Stimulated activated CD8-positive, alpha-beta memory T cell treated with anti-CD3 and anti-CD28 coated beads, Interleukin-12 subunit alpha, Interleukin-12 subunit beta, amount 100 ng/mL, for 24 hours (primary cell): ENCODE results near the gene STAT5B.
"Not testable (repeated sequence)": the region's sequence is repeated elsewhere in the genome, so short reads cannot be mapped to it uniquely, and the experiment has no call there.

ENCODE experiments used
- DNase-seq: peaks from one replicate; pipeline ENCODE4 v3.0.0-alpha.2; 2020; ENCODE audit errors: extremely low read depth

Gene STAT5B

GRCh38 chr17:42233994-42234393, 42.2 kb downstream of the STAT5B start:
- no peak for DNase-seq

DNA sequence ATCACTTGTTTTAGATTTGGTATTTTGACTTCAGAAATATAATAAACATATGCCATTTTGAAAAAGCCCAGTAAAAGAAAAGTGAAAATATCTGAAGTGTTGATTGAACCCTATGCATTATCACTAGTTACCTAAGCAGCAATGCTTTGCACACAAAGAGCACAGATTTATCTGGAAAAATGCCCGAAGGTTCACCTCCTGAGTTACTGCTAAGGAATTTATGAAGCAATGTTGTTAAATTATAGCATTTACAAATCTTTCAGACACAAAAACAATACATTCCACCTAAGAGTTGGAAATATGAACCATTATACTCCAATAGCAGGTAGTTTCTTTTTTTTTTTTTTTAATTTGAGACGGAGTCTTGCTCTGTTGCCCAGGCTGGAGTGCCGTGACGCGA, 43.0 kb downstream of the STAT5B start:
- no peak for DNase-seq

DNA sequence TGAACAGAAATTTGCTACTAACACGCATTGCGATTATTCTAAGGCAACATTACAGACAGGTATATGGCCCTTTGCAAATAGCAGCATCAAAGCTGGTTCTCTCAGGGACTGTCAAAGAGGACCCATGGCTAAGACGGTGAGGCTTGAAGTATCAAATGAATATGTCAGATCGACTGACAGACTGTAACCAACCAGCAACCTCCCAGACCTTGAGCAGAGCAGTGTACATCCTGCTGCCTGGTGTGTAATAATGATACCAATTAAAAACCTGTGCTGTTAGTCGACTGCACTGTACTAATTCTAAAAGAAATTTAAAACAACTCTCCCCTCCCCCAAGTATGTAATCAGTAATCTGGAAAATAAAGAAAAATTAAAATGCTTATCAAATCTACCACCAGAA, 46.0 kb downstream of the STAT5B start:
- no peak for DNase-seq

GRCh38 chr17:42227849-42228700, 48.1 kb downstream of the STAT5B start:
- no peak for DNase-seq

DNA sequence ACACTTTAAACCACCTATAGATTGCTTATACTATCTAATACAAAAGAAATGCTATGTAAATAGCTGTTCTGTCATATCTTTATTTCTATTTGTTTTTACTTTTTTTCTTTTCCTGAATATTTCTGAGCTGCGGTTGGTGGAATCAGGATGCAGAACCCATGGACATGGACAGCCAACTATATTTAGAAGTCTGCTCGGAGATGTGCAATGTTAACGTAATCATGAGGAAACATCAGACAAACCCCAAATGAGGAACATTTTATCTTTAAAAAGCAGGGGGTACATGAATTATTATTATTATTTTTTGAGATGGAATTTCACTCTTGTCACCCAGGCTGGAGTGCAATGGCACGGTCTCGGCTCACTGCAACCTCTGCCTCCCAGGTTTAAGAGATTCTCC, 50.5 kb downstream of the STAT5B start:
- DNase-seq, result no peak

DNA sequence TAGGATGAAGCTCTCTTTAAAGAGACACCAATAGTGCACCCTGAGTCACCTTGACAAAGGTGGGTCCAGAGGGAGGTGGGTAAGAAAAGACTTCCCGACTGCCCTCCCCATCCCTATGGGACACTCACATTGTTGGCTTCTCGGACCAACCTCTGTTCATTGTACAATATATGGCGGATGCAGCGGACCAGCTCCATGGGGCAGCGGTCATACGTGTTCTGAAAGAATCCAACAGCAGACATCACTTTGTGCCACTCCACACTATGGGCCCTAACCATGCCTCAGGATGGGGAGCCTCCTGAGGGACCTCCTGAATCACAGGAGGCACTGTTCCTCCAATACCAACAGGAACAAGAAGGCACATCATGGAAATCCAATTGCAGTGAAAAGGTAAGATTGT, 51.5 kb downstream of the STAT5B start:
- no peak for DNase-seq

- DNase-seq, result no peak
Measured at GRCh38 chr17:42221886-42222745, 54.1 kb downstream of the STAT5B start.

- not testable (repeated sequence) for DNase-seq
Measured at GRCh38 chr17:42219280-42219679, 56.9 kb downstream of the STAT5B start.

- no peak for DNase-seq
Measured at GRCh38 chr17:42214156-42214555, 62.0 kb downstream of the STAT5B start.

GRCh38 chr17:42212382-42212781, 63.8 kb downstream of the STAT5B start:
- DNase-seq, result no peak

DNA sequence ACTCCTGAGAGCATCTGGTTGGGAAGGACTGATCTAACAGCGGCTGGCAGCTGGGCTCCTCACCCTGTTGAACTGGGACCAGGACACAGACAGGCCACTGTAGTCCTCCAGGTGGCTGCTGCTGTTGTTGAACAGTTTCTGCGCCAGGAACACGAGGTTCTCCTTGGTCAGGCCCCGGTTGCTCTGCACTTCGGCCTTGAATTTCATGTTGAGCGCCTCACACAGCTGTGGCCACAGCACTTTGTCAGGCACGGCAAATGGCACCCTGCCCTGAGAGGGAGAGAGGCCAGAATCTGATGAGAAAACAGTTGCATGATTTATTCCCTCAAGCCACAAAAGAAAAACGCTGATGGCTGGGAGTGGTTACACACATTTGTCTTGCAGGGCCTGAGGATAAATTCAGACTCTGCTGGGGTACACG, 64.3 kb downstream of the STAT5B start:
- DNase-seq, result not testable (repeated sequence)

DNA sequence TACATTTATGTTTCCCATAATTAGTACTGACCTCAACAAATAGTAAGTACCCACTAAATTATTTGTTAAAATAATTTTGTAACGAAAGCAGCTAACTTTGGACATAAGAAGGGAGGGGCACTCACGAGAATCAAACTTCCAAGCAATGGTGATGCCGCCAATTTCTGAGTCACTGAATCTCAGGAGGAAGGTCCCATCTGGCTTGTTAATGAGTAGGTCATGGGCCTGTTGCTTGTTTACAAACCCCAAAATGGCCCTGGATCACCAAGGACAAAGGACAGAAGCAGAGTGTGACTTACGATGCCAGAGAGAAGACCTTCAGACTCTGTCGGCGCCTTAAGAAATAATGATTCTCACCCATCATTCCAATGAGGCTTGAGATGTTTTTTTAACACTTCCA, 66.1 kb downstream of the STAT5B start:
- DNase-seq, result no peak

GRCh38 chr17:42206153-42206612, 70.0 kb downstream of the STAT5B start:
- DNase-seq, result not testable (repeated sequence)

- no peak for DNase-seq
Measured at GRCh38 chr17:42203354-42203753, 72.8 kb downstream of the STAT5B start.

DNA sequence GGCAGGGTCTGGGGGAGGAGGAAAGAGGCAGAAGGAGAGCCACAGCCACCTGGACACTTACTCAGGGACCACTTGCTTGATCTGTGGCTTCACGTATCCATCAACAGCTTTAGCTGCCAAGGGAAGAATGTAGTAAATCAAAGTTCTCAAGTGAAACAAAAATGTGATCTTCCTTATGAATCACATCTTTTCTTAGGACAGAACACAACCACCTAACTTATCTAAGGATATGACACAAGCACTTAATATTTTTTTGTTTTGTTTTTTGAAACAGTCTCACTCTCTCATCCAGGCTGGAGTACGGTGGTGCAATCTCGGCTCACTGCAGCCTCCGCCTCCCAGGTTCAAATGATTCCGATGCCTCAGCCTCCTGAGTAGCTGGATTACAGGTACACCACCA, 73.5 kb downstream of the STAT5B start:
- DNase-seq, result no peak

DNA sequence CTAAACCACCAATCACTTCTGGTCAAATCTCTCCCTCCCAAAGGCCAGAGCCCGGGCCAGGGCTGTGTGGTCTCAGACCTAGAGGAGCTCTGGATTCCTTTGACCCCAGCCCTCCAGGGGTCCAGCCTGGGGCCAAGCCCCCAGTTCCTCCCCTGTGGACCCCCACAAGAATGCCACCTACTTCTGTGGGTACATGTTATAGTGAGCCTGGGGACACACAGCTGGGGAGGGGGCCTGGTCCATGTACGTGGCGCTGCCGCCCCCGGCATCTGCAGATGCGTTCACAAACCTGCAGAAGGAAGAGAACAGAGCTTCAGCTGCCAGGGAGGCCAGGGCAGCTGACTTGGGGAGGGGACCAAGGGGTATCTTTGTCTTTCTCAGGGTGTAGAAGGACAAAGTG, 74.0 kb downstream of the STAT5B start:
- no peak for DNase-seq

DNA sequence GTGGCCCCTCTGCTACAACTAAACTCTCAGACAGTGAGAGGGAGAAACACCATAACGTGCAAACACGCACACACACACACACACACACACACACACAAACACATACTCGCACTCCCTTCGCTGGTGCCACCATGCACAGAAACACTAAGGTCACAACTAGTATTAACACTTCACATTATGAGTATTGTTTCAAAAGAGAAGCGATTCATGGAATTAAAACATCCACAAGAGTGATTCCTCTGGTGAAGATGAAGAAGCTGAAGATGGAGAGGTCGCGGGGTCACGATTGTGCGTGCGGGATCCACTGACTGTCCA, 74.8 kb downstream of the STAT5B start:
- DNase-seq, result no peak

GRCh38 chr17:42200706-42201457, 75.3 kb downstream of the STAT5B start:
- no peak for DNase-seq

DNA sequence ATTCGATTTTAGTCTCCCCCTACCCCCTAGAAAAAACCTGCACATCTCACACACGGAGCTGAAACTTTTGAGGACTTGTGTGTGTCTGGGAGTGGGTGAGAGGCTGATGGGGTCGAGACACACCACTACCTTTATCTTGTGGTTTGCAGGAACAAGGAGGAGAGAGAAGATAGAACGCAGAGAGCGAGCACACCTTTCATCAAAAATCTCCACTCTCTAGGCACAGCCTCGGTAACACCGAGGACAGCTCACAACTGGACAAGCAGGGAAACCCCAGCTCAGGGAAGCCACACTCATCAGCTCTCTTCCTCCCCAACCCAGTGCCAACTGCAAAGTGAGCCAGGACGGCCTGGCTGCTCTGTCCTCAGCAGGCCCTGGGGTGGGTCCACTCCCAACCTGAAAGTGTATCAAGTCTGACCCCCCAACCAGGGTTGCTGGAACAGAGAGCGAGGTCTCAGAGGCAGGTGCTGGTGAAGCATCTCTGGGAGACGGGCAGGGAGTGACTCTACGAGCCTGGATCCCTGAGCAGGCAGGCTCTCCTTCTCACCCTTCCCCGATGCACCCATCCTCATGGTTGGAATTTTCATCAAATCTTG, 76.7 kb downstream of the STAT5B start:
- no peak for DNase-seq

DNA sequence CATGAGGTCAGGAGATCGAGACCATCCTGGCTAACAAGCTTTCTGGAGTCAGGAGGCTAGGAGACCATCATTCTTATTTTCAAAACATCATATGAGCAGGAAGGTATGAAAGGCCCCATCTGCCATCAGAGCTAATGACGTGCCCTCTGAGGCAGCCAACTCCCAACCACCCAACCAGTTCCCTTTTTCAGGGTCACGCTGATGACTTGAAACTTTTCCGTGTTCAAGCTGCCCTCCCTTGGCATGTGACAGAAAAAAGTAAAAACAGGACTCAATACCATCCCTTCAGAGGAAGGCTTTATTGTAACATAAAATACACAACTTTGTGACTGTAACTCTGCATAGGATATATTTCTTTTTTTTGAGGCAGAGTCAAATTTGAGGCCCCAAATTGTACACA, 77.3 kb downstream of the STAT5B start:
- DNase-seq, result no peak

DNA sequence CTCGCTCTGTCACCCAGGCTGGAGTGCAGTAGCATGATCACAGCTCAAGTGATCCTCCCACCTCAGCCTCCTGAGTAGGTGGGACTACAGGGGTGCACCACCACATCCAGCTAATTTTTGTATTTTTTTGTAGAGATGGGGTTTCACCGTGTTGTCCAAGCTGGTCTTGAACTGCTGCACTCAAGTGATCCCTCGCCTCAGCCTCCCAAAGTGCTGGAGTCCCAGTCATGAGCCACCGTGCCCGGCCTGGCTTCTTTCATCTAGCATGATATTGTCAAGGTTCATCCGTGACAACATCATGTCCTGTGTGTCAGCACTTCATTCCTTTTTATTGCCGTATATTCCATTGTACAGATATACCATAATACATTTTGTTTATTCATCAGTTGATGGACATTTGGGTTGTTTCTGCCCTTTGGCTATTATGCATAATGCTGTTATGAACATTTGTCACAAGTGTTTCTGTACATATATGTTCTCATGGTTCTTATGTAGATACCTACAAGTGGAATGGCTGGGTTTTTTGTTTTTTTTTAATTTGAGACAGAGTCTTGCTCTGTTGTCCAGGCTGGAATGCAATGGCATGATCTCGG, 78.5 kb downstream of the STAT5B start:
- DNase-seq, result no peak
